ENCODE data around the gene OSBPL6.

OSBPL6 gene

GRCh38 chr2:178230396-178230795 is 36.1 kb downstream of the OSBPL6 start:
- Histone ChIP-seq H3K27ac (ENCODE audit: insufficient read depth, low read length, poor library complexity, severe bottlenecking) (no peak overlapping the region), H3K9me3 (ENCODE audit: control insufficient read depth, low read length) (no peaks in the 10 kb centered on the region), H3K27me3 (replicated peaks; ENCODE audit: control insufficient read depth, insufficient read depth, low read length, poor library complexity, severe bottlenecking) (no peaks in the 10 kb centered on the region), H3K36me3 (ENCODE audit: control insufficient read depth, insufficient read depth, low read length) (no peaks in the 10 kb centered on the region), H3K4me1 (ENCODE audit: control insufficient read depth, insufficient read depth, low read length, poor library complexity, severe bottlenecking) (no peaks in the 10 kb centered on the region), H3K4me3 (ENCODE audit: insufficient read depth, low read depth, low read length, poor library complexity, severe bottlenecking) (no peak overlapping the region)
- no peak for DNase-seq

- no peak overlapping the region for H3K27ac ChIP-seq (ENCODE audit: insufficient read depth, low read length, poor library complexity, severe bottlenecking)
- H3K36me3 ChIP-seq (ENCODE audit: control insufficient read depth, insufficient read depth, low read length) = no peaks in the 10 kb centered on the region
- H3K27me3 ChIP-seq (replicated peaks; ENCODE audit: control insufficient read depth, insufficient read depth, low read length, poor library complexity, severe bottlenecking) = no peaks in the 10 kb centered on the region
- H3K9me3 ChIP-seq (ENCODE audit: control insufficient read depth, low read length) = no peaks in the 10 kb centered on the region
- no peaks in the 10 kb centered on the region for H3K4me1 ChIP-seq (ENCODE audit: control insufficient read depth, insufficient read depth, low read length, poor library complexity, severe bottlenecking)
- no peak for DNase-seq
- H3K4me3 ChIP-seq (ENCODE audit: insufficient read depth, low read depth, low read length, poor library complexity, severe bottlenecking) = no peak overlapping the region
Measured at GRCh38 chr2:178233428-178233827, 39.1 kb downstream of the OSBPL6 start.

- no peak for DNase-seq
- no peak overlapping the region for H3K4me3 ChIP-seq (ENCODE audit: insufficient read depth, low read depth, low read length, poor library complexity, severe bottlenecking)
- no peaks in the 10 kb centered on the region for H3K9me3 ChIP-seq (ENCODE audit: control insufficient read depth, low read length)
- no peaks in the 10 kb centered on the region for H3K4me1 ChIP-seq (ENCODE audit: control insufficient read depth, insufficient read depth, low read length, poor library complexity, severe bottlenecking)
- no peaks in the 10 kb centered on the region for H3K27me3 ChIP-seq (replicated peaks; ENCODE audit: control insufficient read depth, insufficient read depth, low read length, poor library complexity, severe bottlenecking)
- no peak overlapping the region for H3K27ac ChIP-seq (ENCODE audit: insufficient read depth, low read length, poor library complexity, severe bottlenecking)
- no peaks in the 10 kb centered on the region for H3K36me3 ChIP-seq (ENCODE audit: control insufficient read depth, insufficient read depth, low read length)
Measured at GRCh38 chr2:178234648-178235047, 40.3 kb downstream of the OSBPL6 start.

- Histone ChIP-seq H3K4me3 (ENCODE audit: insufficient read depth, low read depth, low read length, poor library complexity, severe bottlenecking) (no peak overlapping the region), H3K36me3 (ENCODE audit: control insufficient read depth, insufficient read depth, low read length) (no peaks in the 10 kb centered on the region), H3K27me3 (replicated peaks; ENCODE audit: control insufficient read depth, insufficient read depth, low read length, poor library complexity, severe bottlenecking) (no peaks in the 10 kb centered on the region), H3K9me3 (ENCODE audit: control insufficient read depth, low read length) (no peaks in the 10 kb centered on the region), H3K27ac (ENCODE audit: insufficient read depth, low read length, poor library complexity, severe bottlenecking) (no peak overlapping the region), H3K4me1 (ENCODE audit: control insufficient read depth, insufficient read depth, low read length, poor library complexity, severe bottlenecking) (no peaks in the 10 kb centered on the region)
- no peak for DNase-seq
Measured at GRCh38 chr2:178237488-178238153, 43.3 kb downstream of the OSBPL6 start.

- DNase-seq = no peak
- H3K9me3 ChIP-seq (ENCODE audit: control insufficient read depth, low read length) = no peaks in the 10 kb centered on the region
- no peak overlapping the region for H3K4me3 ChIP-seq (ENCODE audit: insufficient read depth, low read depth, low read length, poor library complexity, severe bottlenecking)
- no peaks in the 10 kb centered on the region for H3K4me1 ChIP-seq (ENCODE audit: control insufficient read depth, insufficient read depth, low read length, poor library complexity, severe bottlenecking)
- no peaks in the 10 kb centered on the region for H3K27me3 ChIP-seq (replicated peaks; ENCODE audit: control insufficient read depth, insufficient read depth, low read length, poor library complexity, severe bottlenecking)
- H3K27ac ChIP-seq (ENCODE audit: insufficient read depth, low read length, poor library complexity, severe bottlenecking) = no peak overlapping the region
- H3K36me3 ChIP-seq (ENCODE audit: control insufficient read depth, insufficient read depth, low read length) = no peaks in the 10 kb centered on the region
Measured at GRCh38 chr2:178238154-178238521, 43.8 kb downstream of the OSBPL6 start.

- H3K27ac ChIP-seq (ENCODE audit: insufficient read depth, low read length, poor library complexity, severe bottlenecking) = no peak overlapping the region
- H3K4me1 ChIP-seq (ENCODE audit: control insufficient read depth, insufficient read depth, low read length, poor library complexity, severe bottlenecking) = no peaks in the 10 kb centered on the region
- H3K4me3 ChIP-seq (ENCODE audit: insufficient read depth, low read depth, low read length, poor library complexity, severe bottlenecking) = no peak overlapping the region
- no peaks in the 10 kb centered on the region for H3K9me3 ChIP-seq (ENCODE audit: control insufficient read depth, low read length)
- H3K27me3 ChIP-seq (replicated peaks; ENCODE audit: control insufficient read depth, insufficient read depth, low read length, poor library complexity, severe bottlenecking) = no peaks in the 10 kb centered on the region
- H3K36me3 ChIP-seq (ENCODE audit: control insufficient read depth, insufficient read depth, low read length) = no peaks in the 10 kb centered on the region
- no peak for DNase-seq
Measured at GRCh38 chr2:178238750-178239149, 44.4 kb downstream of the OSBPL6 start.

- no peak for DNase-seq
- Histone ChIP-seq H3K4me3 (ENCODE audit: insufficient read depth, low read depth, low read length, poor library complexity, severe bottlenecking) (no peak overlapping the region), H3K27me3 (replicated peaks; ENCODE audit: control insufficient read depth, insufficient read depth, low read length, poor library complexity, severe bottlenecking) (no peaks in the 10 kb centered on the region), H3K4me1 (ENCODE audit: control insufficient read depth, insufficient read depth, low read length, poor library complexity, severe bottlenecking) (no peaks in the 10 kb centered on the region), H3K36me3 (ENCODE audit: control insufficient read depth, insufficient read depth, low read length) (no peaks in the 10 kb centered on the region), H3K27ac (ENCODE audit: insufficient read depth, low read length, poor library complexity, severe bottlenecking) (no peak overlapping the region), H3K9me3 (ENCODE audit: control insufficient read depth, low read length) (no peaks in the 10 kb centered on the region)
Measured at GRCh38 chr2:178241844-178242551, 47.7 kb downstream of the OSBPL6 start.

GRCh38 chr2:178242552-178242883 is 48.2 kb downstream of the OSBPL6 start:
- Histone ChIP-seq H3K9me3 (ENCODE audit: control insufficient read depth, low read length) (no peaks in the 10 kb centered on the region), H3K4me1 (ENCODE audit: control insufficient read depth, insufficient read depth, low read length, poor library complexity, severe bottlenecking) (no peaks in the 10 kb centered on the region), H3K4me3 (ENCODE audit: insufficient read depth, low read depth, low read length, poor library complexity, severe bottlenecking) (no peak overlapping the region), H3K27ac (ENCODE audit: insufficient read depth, low read length, poor library complexity, severe bottlenecking) (no peak overlapping the region), H3K36me3 (ENCODE audit: control insufficient read depth, insufficient read depth, low read length) (no peaks in the 10 kb centered on the region), H3K27me3 (replicated peaks; ENCODE audit: control insufficient read depth, insufficient read depth, low read length, poor library complexity, severe bottlenecking) (no peaks in the 10 kb centered on the region)
- no peak for DNase-seq

- H3K27me3 ChIP-seq (replicated peaks; ENCODE audit: control insufficient read depth, insufficient read depth, low read length, poor library complexity, severe bottlenecking) = no peaks in the 10 kb centered on the region
- no peak overlapping the region for H3K27ac ChIP-seq (ENCODE audit: insufficient read depth, low read length, poor library complexity, severe bottlenecking)
- no peaks in the 10 kb centered on the region for H3K36me3 ChIP-seq (ENCODE audit: control insufficient read depth, insufficient read depth, low read length)
Measured at GRCh38 chr2:178243961-178244360, 49.6 kb downstream of the OSBPL6 start.

GRCh38 chr2:178244777-178245176 is 50.5 kb downstream of the OSBPL6 start:
- no peak overlapping the region for H3K27ac ChIP-seq (ENCODE audit: insufficient read depth, low read length, poor library complexity, severe bottlenecking)
- H3K27me3 ChIP-seq (replicated peaks; ENCODE audit: control insufficient read depth, insufficient read depth, low read length, poor library complexity, severe bottlenecking) = no peaks in the 10 kb centered on the region
- no peak overlapping the region for H3K4me3 ChIP-seq (ENCODE audit: insufficient read depth, low read depth, low read length, poor library complexity, severe bottlenecking)
- no peaks in the 10 kb centered on the region for H3K36me3 ChIP-seq (ENCODE audit: control insufficient read depth, insufficient read depth, low read length)
- no peaks in the 10 kb centered on the region for H3K4me1 ChIP-seq (ENCODE audit: control insufficient read depth, insufficient read depth, low read length, poor library complexity, severe bottlenecking)
- no peak for DNase-seq
- H3K9me3 ChIP-seq (ENCODE audit: control insufficient read depth, low read length) = no peaks in the 10 kb centered on the region

More at GRCh38 chr2:178243961-178244360, 49.6 kb downstream of the OSBPL6 start:
- Histone ChIP-seq H3K9me3 (ENCODE audit: control insufficient read depth, low read length) (no peaks in the 10 kb centered on the region), H3K4me3 (ENCODE audit: insufficient read depth, low read depth, low read length, poor library complexity, severe bottlenecking) (no peak overlapping the region), H3K4me1 (ENCODE audit: control insufficient read depth, insufficient read depth, low read length, poor library complexity, severe bottlenecking) (no peaks in the 10 kb centered on the region)
- no peak for DNase-seq

Data from effector memory CD4-positive, alpha-beta T cell (primary cell).